Head of caudate nucleus (tissue), 42 donors: ENCODE measurements around the gene SCAI.
"Not testable (repeated sequence)": the region's sequence is repeated elsewhere in the genome, so short reads cannot be mapped to it uniquely, and the experiment has no call there.

Experiments
- DNase-seq, 42 donors: peaks; one replicate each; pipeline versions ENCODE4 v3.0.0 to v3.0.0-alpha.2; 2020 to 2021; ENCODE audit warnings: mixed read lengths in 7 of 42
- intact Hi-C: fragments of 100-400 bp; cut with DNase I; formaldehyde crosslinking; loops from one replicate; pipeline ENCODE4 v1.15.0; 2022

Gene SCAI

DNA sequence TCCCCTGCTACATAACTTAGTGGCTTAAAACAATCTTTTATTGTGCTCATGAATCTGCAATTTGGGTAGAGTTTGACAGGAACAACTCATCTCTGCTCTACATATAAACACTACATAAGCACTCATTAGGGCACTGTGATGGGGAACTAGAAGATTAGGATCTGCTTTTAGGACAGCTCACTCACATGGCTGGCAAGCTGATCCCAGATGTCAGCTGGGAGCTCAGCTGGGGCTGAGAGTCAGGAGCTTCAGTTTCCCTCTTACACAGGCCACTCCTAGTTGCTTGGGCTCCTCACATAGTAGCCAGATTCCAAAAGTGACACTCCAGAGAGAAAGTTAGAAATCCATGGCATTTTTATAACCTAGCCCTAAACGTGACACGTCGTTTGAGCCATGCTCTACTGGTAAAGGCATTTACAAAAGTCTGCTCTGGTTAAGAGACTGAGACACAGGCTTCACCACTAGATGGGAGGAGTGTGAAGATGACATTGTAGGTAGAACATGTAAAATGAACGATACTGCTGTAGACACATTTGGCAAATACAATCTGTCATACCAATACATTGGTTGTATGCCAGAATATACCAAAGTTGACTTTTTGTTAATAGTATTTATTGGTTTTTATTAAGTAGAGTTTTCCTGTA is 23.6 kb downstream of the SCAI start:
- peak in 1 of 42 donors; percentile 3 for DNase-seq
- intact Hi-C loops: no loop called here

DNA sequence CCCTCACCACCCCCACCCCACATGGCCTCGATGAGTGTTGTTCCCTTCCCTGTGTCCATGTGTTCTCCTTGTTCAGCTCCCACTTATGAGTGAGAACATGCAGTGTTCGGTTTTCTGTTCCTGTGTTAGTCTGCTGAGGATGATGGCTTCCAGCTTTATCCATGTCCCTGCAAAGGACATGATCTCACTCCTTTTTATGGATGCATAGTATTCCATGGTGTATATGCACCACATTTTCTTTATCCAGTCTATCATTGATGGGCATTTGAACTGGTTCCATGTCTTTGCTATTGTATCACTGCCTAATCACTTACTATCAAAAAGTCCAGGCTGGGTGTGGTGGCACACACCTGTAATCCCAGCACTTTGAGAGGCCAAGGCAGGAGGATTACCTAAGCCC is 24.6 kb downstream of the SCAI start:
- DNase-seq, intact Hi-C loops: not testable (repeated sequence)

DNA sequence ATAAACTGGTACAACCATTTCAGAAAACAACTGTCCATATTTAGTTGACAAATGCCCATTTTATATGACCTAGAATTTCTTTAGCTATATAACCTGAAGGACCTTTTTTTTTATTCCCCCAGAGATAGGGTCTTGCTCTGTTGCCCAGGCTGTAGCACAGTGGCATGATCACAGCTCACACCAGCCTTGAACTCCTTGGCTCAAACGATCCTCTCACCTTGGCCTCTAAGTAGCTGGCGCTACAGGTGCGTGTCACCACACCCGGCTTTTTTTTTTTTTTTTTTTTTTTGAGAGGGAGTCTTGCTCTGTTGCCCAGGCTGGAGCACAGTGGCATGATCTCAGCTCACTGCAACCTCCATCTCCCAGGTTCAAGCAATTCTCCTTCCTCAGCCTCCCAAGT is 28.8 kb downstream of the SCAI start:
- DNase-seq, intact Hi-C loops: not testable (repeated sequence)

DNA sequence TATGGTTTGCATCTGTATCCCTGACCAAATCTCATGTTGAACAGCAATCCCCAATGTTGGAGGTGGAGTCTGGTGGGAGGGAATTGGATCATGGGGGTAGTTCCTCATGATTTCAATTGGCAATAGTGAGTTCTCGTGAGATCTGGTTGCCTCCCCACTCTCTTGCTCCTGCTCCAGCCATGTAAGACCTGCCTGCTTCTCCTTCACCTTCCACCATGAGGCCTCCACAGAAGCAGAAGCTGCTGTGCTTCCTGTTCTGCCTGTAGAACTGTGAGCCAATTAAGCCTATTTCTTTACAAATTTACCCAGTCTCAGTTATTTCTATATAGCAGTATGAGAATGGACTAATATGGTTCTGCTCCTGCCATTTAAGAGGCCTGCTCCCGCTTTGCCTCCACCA is 32.9 kb downstream of the SCAI start:
- DNase-seq: no peak
- intact Hi-C loops: no loop called here

DNA sequence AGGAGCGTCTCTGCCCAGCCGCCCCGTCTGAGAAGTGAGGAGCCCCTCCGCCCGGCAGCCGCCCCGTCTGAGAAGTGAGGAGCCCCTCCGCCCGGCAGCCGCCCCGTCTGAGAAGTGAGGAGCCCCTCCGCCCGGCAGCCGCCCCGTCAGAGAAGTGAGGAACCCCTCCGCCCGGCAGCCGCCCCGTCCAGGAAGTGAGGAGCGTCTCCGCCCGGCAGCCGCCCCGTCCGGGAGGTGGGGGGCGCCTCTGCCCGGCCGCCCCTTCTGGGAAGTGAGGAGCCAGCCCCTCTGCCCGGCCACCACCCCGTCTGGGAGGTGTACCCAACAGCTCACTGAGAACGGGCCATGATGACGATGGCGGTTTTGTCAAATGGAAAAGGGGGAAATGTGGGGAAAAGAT is 34.8 kb downstream of the SCAI start:
- intact Hi-C loops, DNase-seq: not testable (repeated sequence)

DNA sequence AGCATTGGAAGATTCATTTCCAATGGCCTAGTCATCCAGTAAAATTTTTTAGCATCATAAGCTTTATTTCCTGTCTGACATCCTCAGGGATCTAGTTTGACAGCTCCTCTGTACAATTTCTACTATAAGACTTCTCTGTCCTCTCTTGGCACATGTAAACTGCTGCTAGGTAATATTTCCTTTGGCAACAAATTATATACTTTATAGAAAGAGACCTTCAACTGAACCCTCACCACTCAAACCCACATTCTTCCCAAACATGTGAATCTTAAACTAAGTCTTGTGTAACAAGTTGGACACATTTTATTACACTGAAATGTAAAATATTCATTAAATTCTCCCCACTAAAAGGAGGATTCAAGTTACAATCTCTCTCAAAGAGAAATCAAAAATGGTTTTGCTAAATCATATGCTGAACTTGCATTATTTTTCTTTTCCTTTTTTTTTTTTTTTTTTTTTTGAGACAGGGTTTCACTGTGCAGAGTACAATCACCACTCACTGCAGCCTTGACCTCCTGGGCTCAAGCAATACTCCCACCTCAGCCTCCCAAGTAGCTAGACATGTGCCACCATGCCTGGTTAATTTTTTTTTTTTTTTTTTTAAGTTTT is 36.9 kb downstream of the SCAI start:
- intact Hi-C loops: no loop called here
- DNase-seq: no peak

DNA sequence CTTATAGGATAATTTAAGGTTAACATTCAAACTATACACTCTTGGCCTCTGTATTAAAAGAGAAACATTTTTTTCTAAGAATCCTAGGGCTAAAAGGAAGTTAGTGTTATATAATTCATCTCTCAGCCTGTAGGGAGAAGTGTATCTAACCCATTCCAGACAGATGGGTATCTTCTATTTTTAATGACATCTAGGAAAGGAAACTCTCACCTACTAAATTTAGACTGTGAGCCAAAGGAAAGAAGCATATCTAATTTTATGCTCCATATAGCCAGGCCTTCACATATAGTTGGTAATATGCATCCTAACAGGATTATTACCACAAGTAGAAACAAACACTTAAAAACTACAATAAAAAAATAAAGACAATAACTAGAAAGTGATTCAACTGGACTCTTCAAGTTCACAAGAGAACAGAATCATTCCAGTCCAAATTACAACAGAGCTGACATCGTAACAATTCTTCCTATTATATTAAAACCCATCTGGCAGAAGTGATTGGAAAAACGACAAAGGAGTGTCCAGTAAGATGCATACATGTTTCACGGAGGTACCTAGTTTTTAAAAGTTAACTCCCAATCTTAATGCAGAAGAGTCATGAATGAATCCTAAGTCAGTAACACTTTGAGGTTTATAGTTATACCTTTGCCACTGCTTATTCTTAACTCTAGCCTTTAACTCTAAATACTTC is 39.4 kb downstream of the SCAI start:
- DNase-seq: no peak
- intact Hi-C loops: no loop called here

DNA sequence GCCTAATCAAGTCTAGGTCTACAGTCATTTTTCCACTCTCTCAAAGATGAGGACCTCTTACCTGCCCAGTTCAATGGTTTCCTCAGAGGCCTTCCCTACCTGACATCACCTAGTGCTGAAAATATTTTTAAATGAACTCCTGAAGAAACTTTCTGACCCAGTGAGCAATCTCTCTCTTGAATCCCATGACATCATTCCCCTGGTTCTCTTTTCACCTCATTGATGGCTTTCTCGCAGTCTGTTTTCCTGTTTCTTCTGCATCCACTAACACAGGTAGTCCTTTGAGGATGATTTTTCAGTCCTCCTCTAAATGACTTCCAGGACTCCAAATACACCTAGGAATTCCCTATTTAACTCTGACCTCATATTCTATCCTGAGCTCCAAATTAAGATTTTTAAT is 40.3 kb downstream of the SCAI start:
- DNase-seq: no peak
- intact Hi-C loops: no loop called here

DNA sequence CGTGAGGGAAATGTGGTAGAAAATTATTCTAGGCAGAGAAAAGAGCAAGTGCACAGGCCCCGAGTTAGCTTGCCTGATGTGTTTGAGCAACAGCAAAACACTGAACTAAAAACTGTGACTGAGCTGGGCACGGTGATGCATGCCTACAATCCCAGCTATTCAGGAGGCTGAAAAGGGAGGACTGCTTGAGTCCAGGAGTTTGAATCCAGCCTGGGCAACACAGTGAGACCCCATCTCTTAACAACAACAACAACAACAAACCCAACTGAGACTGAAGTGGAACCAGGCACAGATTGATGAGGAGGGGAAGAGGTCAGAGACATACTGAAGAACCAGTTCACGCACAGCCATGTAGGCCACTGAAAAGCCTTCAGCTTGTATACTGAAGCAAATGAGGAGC is 42.5 kb downstream of the SCAI start:
- no peak for DNase-seq

DNA sequence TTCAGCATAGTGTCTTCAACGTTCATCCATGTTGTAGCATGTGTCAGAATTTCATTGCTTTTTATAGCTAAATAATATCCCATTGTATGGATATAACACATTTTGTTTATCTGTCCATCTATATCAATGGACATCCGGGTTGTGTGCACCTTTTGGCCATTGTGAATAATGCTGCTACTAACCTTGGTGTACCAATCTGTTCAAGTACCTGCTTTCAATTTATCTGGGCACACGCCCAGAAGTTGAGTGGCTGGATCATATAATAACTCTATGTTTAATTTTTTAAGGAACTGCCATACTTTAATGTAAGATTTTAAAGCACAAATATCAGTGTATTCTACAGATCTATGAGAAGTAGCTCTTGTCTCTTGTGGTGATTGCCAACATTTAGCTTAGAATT is 43.5 kb downstream of the SCAI start:
- no peak for DNase-seq
- intact Hi-C loops: no loop called here

More for the DNA sequence above, 42.5 kb downstream of the SCAI start:
- intact Hi-C loops: no loop called here

DNA sequence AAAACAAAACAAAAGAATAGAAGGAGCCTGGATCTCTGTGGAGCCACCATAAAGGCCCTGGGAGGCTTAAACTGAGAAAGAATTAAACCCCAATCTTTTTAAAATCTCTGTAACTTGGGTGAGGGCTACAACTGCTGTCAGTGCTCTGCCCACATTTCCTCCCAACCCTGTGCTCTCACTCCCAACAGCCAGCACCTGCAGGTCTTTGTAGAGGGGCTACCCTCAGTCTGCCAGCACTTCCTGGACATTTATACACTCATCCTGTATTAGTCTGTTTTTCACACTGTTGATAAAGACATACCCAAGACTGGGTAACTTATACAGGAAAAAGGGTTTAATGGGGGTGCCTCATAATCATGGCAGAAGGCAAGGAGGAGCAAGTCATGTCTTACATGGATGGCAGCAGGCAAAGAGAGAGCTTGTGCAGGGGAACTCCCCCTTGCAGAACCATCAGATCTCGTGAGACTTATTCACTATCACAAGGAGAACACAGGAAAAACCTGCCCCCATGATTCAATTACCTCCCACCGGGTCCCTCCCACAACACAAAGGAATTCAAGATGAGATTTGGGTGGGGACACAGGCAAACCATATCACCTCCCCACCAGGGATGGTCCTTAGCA is 47.4 kb downstream of the SCAI start:
- intact Hi-C loops: no loop called here

DNA sequence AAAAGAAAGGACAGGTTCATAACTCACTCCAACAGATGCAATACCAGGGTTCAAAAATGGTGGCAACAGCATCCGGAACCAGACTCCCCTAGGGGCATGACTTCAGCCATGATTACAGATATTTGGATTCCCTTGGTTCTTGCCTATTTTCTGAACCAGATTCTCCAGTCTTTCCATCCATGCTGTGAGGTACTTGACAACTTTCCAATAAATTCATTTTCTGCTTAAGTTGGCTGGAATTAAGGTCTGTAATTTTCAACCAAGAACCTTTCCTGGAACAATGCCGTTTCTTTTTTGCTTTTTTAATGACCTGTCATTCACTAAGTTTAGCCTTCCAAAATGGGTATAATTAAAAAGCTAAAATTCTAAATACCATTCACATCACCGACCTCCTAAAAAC is 52.2 kb downstream of the SCAI start:
- intact Hi-C loops: no loop called here
- DNase-seq: no peak

More for the DNA sequence above, 47.4 kb downstream of the SCAI start:
- no peak for DNase-seq

DNA sequence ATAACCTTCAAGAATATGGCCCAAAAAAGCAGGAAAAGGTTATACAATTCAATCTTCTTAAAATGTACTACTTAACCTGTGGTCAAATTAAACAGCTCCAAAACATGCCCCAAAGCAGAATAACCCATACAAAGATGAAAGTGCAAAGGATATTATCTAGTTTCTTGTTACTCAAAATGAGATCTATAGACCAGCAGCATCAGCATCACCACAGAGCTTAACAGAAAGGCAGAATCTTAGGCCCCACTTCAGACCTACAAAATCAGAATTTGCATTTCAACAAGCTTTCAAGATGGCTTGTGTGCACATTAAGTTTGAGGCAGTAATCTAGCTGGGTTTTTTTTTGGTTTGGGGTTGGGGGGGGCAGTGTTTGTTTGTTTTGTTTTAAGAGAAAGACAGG is 54.0 kb downstream of the SCAI start:
- DNase-seq: no peak
- intact Hi-C loops: no loop called here

DNA sequence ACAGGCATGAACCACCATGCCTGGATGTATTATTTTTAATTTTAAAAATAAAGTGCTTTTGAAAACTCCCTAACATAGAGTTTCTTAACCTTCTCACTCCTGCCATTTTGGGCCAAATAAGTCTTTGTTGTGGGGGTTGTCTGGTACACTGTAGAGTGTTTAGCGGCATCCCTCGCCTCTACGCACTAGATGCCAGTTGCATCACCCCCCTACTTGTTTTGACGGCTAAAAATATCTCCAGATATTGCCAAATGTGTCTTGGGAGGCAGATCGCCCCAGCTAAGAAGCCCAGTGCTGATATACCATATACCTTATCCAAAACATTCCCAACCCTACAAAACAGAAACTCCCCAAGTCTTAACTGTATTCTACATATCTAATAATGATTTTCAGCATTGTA is 54.6 kb downstream of the SCAI start:
- intact Hi-C loops: no loop called here
- DNase-seq: no peak

DNA sequence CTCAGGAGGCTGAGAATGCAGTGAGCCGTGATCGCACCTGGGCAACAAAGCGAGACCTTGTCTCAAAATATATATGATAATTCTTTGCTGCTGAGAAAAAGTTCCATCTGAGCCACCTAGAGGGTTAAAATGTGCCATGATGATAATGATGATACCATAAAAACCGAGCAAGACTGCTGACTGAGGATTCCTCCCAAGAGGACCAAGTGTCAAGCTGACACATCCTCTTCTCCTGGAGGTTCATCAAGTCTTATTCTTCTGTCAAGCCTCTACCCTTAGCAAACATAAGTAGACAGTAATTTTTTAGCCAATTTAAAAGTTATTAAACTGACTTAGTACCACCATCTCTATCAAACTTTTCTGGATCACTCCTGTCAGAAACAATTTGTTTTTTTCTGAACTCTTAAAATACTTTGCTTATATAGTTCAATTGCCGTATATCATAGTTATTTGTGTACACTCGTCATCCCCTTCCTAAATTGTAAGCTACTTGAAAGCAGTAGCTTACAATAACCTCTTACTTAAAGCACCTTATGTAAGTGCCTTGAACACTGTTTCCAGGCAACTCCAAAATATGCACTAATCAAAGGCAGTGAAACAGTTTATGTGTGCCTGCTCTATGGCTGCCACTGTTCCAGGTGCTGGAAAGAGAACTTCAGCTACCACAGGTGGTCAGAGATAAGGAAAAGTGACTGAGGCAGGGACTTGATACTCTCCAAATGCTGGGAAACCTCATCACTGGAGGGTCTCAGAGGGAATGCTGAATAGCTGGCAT is 57.4 kb downstream of the SCAI start:
- peak in 3 of 42 donors; percentile 7 to 47 (median 10) for DNase-seq
- intact Hi-C loops: no loop called here

DNA sequence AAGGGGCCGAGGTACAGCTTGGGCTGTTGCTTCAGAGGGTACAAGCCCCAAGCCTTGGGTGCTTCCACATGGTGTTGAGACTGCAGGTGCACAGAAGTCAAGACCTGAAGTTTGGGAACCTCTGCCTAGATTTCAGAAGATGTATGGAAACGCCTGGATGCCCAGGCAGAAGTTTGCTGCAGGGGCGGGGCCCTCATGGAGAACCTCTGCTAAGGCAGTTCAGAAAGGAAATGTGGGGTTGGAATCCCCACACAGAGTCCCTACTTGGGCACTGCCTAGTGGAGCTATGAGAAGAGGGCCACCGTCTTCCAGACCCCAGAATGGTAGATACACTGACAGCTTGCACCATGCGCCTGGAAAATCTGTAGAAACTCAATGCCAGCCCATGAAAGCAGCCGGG is 61.1 kb downstream of the SCAI start:
- intact Hi-C loops, DNase-seq: not testable (repeated sequence)

DNA sequence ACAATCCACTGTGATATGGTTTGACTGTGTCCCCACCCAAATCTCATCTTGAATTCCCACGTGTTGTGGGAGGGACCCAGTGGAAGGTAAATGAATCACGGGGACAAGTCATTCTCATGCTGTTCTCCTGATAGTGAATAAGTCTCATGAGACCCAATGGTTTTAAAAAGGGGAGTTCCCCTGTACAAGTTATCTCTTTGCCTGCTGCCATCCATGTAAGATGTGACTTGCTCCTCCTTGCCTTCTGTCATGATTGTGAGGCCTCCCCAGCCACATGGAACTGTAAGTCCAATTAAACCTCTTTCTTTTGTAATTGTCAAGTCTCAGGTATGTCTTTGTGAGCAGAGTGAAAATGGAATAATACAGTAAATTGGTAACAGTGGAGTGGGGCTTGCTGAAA is 62.5 kb downstream of the SCAI start:
- DNase-seq, intact Hi-C loops: not testable (repeated sequence)

DNA sequence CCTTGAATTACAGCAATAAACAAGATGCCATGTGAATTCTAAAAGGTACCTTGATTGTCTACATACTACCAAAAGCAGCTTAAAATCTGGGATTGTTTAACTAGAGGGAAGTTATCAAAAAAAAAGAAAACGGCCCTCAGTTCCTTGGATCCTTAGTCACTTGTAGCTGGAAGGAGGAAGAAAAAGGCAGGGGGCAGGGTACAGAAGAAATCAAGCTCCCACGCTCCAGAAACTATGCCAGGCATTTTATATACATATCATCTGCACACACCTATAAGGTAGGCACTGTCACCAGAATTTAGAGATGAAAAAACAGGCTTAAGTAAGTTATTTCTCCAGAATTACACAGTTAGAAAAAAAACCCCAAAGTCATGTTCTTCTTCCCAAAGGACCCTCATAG is 63.4 kb downstream of the SCAI start:
- intact Hi-C loops: no loop called here
- DNase-seq: peak in 9 of 42 donors; percentile 13 to 65 (median 38)

DNA sequence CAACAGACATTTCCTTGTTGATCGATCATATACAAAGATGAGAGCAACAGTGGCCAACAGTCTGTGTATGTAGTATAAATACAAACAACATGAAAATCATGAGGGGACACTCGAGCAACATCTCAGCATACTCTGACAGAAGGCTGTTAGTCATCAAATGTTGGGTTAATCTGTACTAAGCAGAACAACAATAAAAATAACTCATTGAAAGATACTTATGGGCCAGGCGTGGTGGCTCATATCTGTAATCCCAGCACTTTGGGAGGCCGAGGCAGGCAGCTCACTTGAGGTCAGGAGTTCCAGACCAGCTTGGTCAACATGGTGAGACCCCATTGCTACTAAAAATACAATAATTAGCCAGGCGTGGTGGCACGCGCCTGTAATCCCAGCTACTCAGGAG is 67.3 kb downstream of the SCAI start:
- no peak for DNase-seq
- intact Hi-C loops: no loop called here
